Trophoblast cell (in vitro differentiated cells and primary cell): Measurements from ENCODE around the gene PLCH1.

Experiments used
- DNase-seq, 2 donors: peaks; one replicate each; pipeline ENCODE4 v3.0.0-alpha.2; 2016
- H2AFZ ChIP-seq: 2 replicates; pipeline ENCODE4 v1.6.1; 2013; ENCODE audit warnings: low read length, moderate library complexity, mild to moderate bottlenecking; ENCODE audit not compliant: insufficient read depth, poor library complexity
- H2AK5ac ChIP-seq: 2 replicates; pipeline ENCODE4 v1.6.1; 2013; ENCODE audit warnings: mild to moderate bottlenecking, low read length
- H2BK120ac ChIP-seq: 2 replicates; pipeline ENCODE4 v1.6.1; 2013; ENCODE audit warnings: low read length, mild to moderate bottlenecking, moderate library complexity; ENCODE audit not compliant: insufficient read depth, poor library complexity
- H2BK12ac ChIP-seq: 2 replicates; pipeline ENCODE4 v1.6.1; 2013; ENCODE audit warnings: mild to moderate bottlenecking, low read length, moderate library complexity
- H2BK5ac ChIP-seq: 2 replicates; pipeline ENCODE4 v1.6.1; 2013; ENCODE audit warnings: low read length, low read depth, moderate library complexity, mild to moderate bottlenecking; ENCODE audit not compliant: poor library complexity
- H3K14ac ChIP-seq: 2 replicates; pipeline ENCODE4 v1.6.1; 2013; ENCODE audit warnings: mild to moderate bottlenecking, low read length
- H3K18ac ChIP-seq: 2 replicates; pipeline ENCODE4 v1.6.1; 2013; ENCODE audit warnings: mild to moderate bottlenecking, low read length
- H3K23ac ChIP-seq: 2 replicates; pipeline ENCODE4 v1.6.1; 2013; ENCODE audit warnings: low read length
- H3K27ac ChIP-seq: 2 replicates; pipeline ENCODE4 v1.5.1; 2013; ENCODE audit warnings: low read depth, mild to moderate bottlenecking, inconsistent platforms, low read length, moderate library complexity
- H3K27me3 ChIP-seq: 2 replicates; pipeline ENCODE4 v1.6.1; 2013; ENCODE audit warnings: inconsistent platforms, mild to moderate bottlenecking, low read length, moderate library complexity; ENCODE audit not compliant: insufficient read depth
- H3K36me3 ChIP-seq, 2 experiments: 1 replicate in 1 of 2; 2 replicates in 1 of 2; pipeline ENCODE4 v1.6.1; 2013; ENCODE audit warnings: low read length in 2 of 2, mild to moderate bottlenecking in 2 of 2, moderate library complexity in 1 of 2; ENCODE audit not compliant: insufficient read depth in 2 of 2, control insufficient read depth in 1 of 2
- H3K4ac ChIP-seq: 2 replicates; pipeline ENCODE4 v1.6.1; 2013; ENCODE audit warnings: low read depth, mild to moderate bottlenecking, low read length, moderate library complexity
- H3K4me1 ChIP-seq, 2 experiments: 1 replicate in 1 of 2; 2 replicates in 1 of 2; pipeline ENCODE4 v1.6.1; 2013; ENCODE audit warnings: low read length in 2 of 2, mild to moderate bottlenecking in 2 of 2, moderate library complexity in 1 of 2; ENCODE audit not compliant: insufficient read depth in 2 of 2, control insufficient read depth in 1 of 2
- H3K4me2 ChIP-seq: 2 replicates; pipeline ENCODE4 v1.6.1; 2013; ENCODE audit warnings: inconsistent platforms, mild to moderate bottlenecking, low read length, moderate library complexity
- H3K4me3 ChIP-seq: 2 replicates; pipeline ENCODE4 v1.5.1; 2013; ENCODE audit warnings: mild to moderate bottlenecking, low read depth, low read length, inconsistent platforms
- H3K79me1 ChIP-seq: one replicate; pipeline ENCODE4 v1.6.1; 2013; ENCODE audit warnings: low read length
- H3K79me2 ChIP-seq: 2 replicates; pipeline ENCODE4 v1.6.1; 2013; ENCODE audit warnings: low read length, mild to moderate bottlenecking; ENCODE audit not compliant: control insufficient read depth, insufficient read depth, poor library complexity
- H3K9ac ChIP-seq: 2 replicates; pipeline ENCODE4 v1.6.1; 2013; ENCODE audit warnings: mild to moderate bottlenecking, low read length
- H3K9me3 ChIP-seq: 2 replicates; pipeline ENCODE4 v1.6.1; 2013; ENCODE audit warnings: low read depth, mild to moderate bottlenecking, control low read depth, inconsistent platforms, low read length; ENCODE audit not compliant: insufficient read depth
- H4K12ac ChIP-seq: 2 replicates; pipeline ENCODE4 v1.6.1; 2013; ENCODE audit warnings: low read depth, mild to moderate bottlenecking, low read length, moderate library complexity
- H4K8ac ChIP-seq: 2 replicates; pipeline ENCODE4 v1.6.1; 2013; ENCODE audit warnings: low read depth, mild to moderate bottlenecking, low read length, moderate library complexity
- H4K91ac ChIP-seq: one replicate; pipeline ENCODE4 v1.6.1; 2013; ENCODE audit warnings: low read depth, mild to moderate bottlenecking, low read length, moderate library complexity
- WGBS: extraction: QIAGEN DNeasy Blood & Tissue Kit; methylation state at CpG from one replicate; pipeline ENCODE4 v1.1.7; 2013; ENCODE audit warnings: missing lambda C conversion rate; ENCODE audit not compliant: insufficient read length, insufficient coverage; ENCODE audit errors: extremely low coverage; 5-methylcytosine and 5-hydroxymethylcytosine counted together

PLCH1 gene

DNA sequence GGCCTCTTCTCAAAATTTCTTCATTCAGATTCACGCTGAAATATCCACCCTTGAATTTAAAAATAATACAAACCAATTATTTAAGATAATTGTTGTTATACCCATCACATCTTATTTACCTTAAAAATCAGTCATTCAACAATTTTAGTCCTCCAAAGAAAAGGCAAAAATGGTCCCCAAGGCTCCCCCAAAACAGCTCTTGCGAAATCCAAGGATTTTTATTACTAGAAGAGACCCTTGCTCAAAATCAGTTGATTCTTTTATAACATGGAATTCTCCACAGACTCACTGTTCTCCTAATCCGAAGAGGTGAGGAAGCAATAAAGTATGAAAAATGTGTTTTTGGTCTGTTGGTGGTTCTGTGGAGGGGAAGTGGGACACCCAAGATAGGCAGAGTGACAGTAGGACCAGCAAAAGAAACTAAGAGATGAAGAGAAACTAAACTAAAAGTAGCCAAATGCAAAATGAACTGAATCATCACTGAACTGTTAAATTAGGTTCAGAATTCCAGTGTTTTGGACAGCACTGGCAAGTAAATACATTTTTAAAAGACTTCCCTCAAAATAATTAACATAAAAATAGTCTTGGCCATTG lies 19.1 kb upstream of the PLCH1 start:
- no peak overlapping the region for H3K14ac ChIP-seq

DNA sequence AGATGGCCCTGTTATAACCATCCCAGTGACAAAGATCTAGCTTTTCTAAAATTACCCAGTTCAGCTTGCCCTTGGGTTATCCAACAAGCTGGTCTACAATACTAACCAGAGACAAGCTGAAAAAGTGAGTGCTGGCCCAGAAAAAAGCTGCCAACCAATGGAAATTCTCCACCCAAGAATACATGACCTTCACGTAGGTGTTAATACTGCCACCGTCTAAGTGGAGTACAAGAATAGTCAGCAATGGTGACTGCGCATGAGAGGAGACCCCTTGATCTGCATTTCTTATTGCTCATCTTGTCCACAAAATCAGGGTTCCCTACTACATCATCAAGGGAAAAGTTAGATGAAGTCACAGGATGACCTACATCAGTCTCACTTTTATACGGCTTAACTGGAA lies 15.8 kb upstream of the PLCH1 start:
- no peaks in the 10 kb centered on the region for H3K36me3 ChIP-seq
- H2BK5ac ChIP-seq: no peak overlapping the region
- H4K91ac ChIP-seq: no peak overlapping the region
- no peak overlapping the region for H3K14ac ChIP-seq
- H3K4me1 ChIP-seq: no peaks in the 10 kb centered on the region
- no peak overlapping the region for H3K27ac ChIP-seq
- H3K4ac ChIP-seq: no peak overlapping the region
- no peak overlapping the region for H2BK120ac ChIP-seq
- H3K18ac ChIP-seq: no peak overlapping the region
- no peaks in the 10 kb centered on the region for H3K79me2 ChIP-seq
- no peak overlapping the region for H2BK12ac ChIP-seq
- H4K12ac ChIP-seq: no peak overlapping the region
- H3K9ac ChIP-seq: no peak overlapping the region
- H3K79me1 ChIP-seq: no peaks in the 10 kb centered on the region
- no peak overlapping the region for H3K23ac ChIP-seq
- H3K4me3 ChIP-seq: no peak overlapping the region
- H3K4me2 ChIP-seq: no peak overlapping the region
- no peak overlapping the region for H2AFZ ChIP-seq
- H4K8ac ChIP-seq: no peak overlapping the region
- no peak for DNase-seq
- H3K9me3 ChIP-seq: no peaks in the 10 kb centered on the region
- whole genome bisulfite sequencing: no CpG with 5 or more reads among the region's 4 CpGs
- no peaks in the 10 kb centered on the region for H3K27me3 ChIP-seq
- no peak overlapping the region for H2AK5ac ChIP-seq

More for the DNA sequence above, 19.1 kb upstream of the PLCH1 start:
- Histone ChIP-seq H3K23ac (no peak overlapping the region), H3K4ac (no peak overlapping the region), H2AFZ (no peak overlapping the region), H2BK120ac (no peak overlapping the region), H3K4me2 (no peak overlapping the region), H3K79me1 (no peaks in the 10 kb centered on the region), H3K18ac (no peak overlapping the region), H3K27ac (no peak overlapping the region), H3K27me3 (no peaks in the 10 kb centered on the region), H3K9me3 (no peaks in the 10 kb centered on the region), H3K36me3 (no peaks in the 10 kb centered on the region), H2AK5ac (no peak overlapping the region), H4K12ac (no peak overlapping the region), H4K8ac (no peak overlapping the region), H3K4me3 (no peak overlapping the region), H2BK5ac (no peak overlapping the region), H2BK12ac (no peak overlapping the region), H4K91ac (no peak overlapping the region), H3K9ac (no peak overlapping the region), H3K4me1 (no peaks in the 10 kb centered on the region), H3K79me2 (no peaks in the 10 kb centered on the region)
- DNase-seq: no peak
- no CpG with 5 or more reads among the region's 3 CpGs for WGBS

DNA sequence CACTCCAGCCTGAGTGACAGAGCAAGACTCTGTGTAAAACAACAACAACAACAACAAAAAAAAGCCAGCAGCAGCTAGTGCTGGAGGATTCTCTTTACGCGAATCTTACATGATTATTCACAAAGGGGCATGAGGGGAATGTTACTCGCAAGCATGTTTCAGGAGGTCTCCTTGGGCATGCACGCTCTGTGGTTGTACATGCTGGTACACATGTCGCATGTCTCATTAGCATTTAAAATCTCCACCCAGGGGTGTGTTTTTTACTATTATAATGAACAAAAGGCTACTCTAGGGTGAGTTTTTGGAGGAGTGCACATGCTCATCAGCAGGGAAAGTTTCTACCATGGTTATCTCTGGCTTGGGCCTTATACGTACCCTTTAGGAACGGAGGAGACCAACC lies 12.7 kb upstream of the PLCH1 start:
- Histone ChIP-seq H3K4me2 (no peak overlapping the region), H3K79me2 (no peaks in the 10 kb centered on the region), H3K27ac (no peak overlapping the region), H3K4me1 (no peaks in the 10 kb centered on the region), H3K9ac (no peak overlapping the region), H3K79me1 (no peaks in the 10 kb centered on the region), H2BK120ac (no peak overlapping the region), H3K36me3 (no peaks in the 10 kb centered on the region), H3K27me3 (no peaks in the 10 kb centered on the region), H2BK12ac (no peak overlapping the region), H4K8ac (no peak overlapping the region), H2BK5ac (no peak overlapping the region), H3K4me3 (no peak overlapping the region), H3K18ac (no peak overlapping the region), H2AFZ (no peak overlapping the region), H3K23ac (no peak overlapping the region), H3K14ac (no peak overlapping the region), H3K9me3 (no peaks in the 10 kb centered on the region), H2AK5ac (no peak overlapping the region), H4K12ac (no peak overlapping the region), H4K91ac (no peak overlapping the region), H3K4ac (no peak overlapping the region)
- no CpG with 5 or more reads among the region's 7 CpGs for WGBS
- no peak for DNase-seq

DNA sequence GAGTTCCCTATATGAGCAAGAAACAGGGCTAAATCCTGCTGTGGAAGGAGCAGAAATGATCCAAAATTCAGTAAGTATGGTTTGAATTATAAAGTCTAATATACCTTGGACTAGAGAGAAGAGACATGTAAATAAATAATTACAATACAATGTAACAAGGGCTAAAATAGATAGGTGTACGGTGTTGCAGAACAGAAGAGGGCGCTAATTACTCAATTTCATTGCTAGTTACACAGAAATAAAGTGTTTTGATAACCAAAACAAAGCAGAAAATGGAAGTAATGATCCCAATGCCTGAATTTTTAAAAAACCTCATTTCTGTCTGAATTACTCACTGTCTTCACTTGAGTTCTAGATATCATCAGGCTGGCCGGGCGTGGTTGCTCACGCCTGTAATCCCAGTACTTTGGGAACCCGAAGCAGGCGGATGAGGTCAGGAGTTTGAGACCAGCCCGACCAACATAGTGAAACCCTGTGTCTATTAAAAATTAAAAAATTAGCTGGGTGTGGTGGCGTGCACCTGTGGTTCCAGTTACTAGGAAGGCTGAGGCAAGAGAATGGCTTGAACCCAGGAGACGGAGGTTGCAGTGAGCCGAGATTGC lies 8.3 kb upstream of the PLCH1 start:
- Histone ChIP-seq H3K79me1 (no peaks in the 10 kb centered on the region), H4K8ac (no peak overlapping the region), H2AFZ (no peak overlapping the region), H4K91ac (no peak overlapping the region), H3K9me3 (no peaks in the 10 kb centered on the region), H2BK5ac (no peak overlapping the region), H3K27ac (no peak overlapping the region), H3K4ac (no peak overlapping the region), H2BK120ac (no peak overlapping the region), H2BK12ac (no peak overlapping the region), H3K23ac (no peak overlapping the region), H3K9ac (no peak overlapping the region), H4K12ac (no peak overlapping the region), H3K79me2 (no peaks in the 10 kb centered on the region), H3K14ac (no peak overlapping the region), H3K18ac (no peak overlapping the region), H2AK5ac (no peak overlapping the region), H3K27me3 (no peaks in the 10 kb centered on the region), H3K4me1 (peaks cover 0 to 3% of the 10 kb centered on the region in 2 experiments), H3K4me2 (no peak overlapping the region), H3K4me3 (no peak overlapping the region), H3K36me3 (no peaks in the 10 kb centered on the region)
- WGBS: no CpG with 5 or more reads among the region's 11 CpGs
- DNase-seq: peak in 1 of 2 donors; percentile 47
